GM23338 (cell line): Measurements from ENCODE around the gene TJAP1. TPM values are rescaled to one million over a fixed set of nuclear protein-coding genes. Genes with fewer than 3 reads are reported as not detected.

Experiments
- ATAC-seq: fragments of 200-7000 bp; cut with Tn5 transposase; 3 replicates; pipeline ENCODE4 v1.9.1; 2020
- DNase-seq: peaks from one replicate; pipeline ENCODE4 v3.0.0-alpha.2; 2015; ENCODE audit warnings: low spot score
- H2AFZ ChIP-seq: fragments of 200-600 bp; sonication (generic); 2 replicates; pipeline ENCODE4 v1.8.0; 2016; ENCODE audit warnings: antibody characterized with exemption, mild to moderate bottlenecking, moderate library complexity
- H3F3A ChIP-seq: fragments of 200-600 bp; sonication (generic); replicated peaks from 2 replicates; pipeline ENCODE4 v1.8.0; 2017; ENCODE audit warnings: antibody characterized with exemption, mixed run types, low read depth
- H3K27ac ChIP-seq: fragments of 200-600 bp; sonication (generic); 2 replicates; pipeline ENCODE4 v1.6.1; 2016; ENCODE audit warnings: low read depth
- H3K27me3 ChIP-seq: fragments of 200-600 bp; sonication (generic); 2 replicates; pipeline ENCODE4 v1.8.0; 2016; ENCODE audit warnings: mild to moderate bottlenecking, mixed run types, moderate library complexity; ENCODE audit not compliant: insufficient read depth
- H3K36me3 ChIP-seq: fragments of 200-600 bp; sonication (generic); 2 replicates; pipeline ENCODE4 v1.8.0; 2016; ENCODE audit warnings: mild to moderate bottlenecking; ENCODE audit not compliant: insufficient read depth
- H3K4me1 ChIP-seq: fragments of 200-600 bp; sonication (generic); 2 replicates; pipeline ENCODE4 v1.8.0; 2016; ENCODE audit warnings: mild to moderate bottlenecking, moderate library complexity; ENCODE audit not compliant: insufficient read depth
- H3K4me2 ChIP-seq: fragments of 200-600 bp; sonication (generic); 2 replicates; pipeline ENCODE4 v1.7.1; 2017; ENCODE audit warnings: mixed run types
- H3K4me3 ChIP-seq: fragments of 200-600 bp; sonication (generic); 2 replicates; pipeline ENCODE4 v1.6.1; 2016; ENCODE audit warnings: mixed run types
- H3K79me2 ChIP-seq: fragments of 200-600 bp; sonication (generic); replicated peaks from 2 replicates; pipeline ENCODE4 v1.8.0; 2017; ENCODE audit warnings: mild to moderate bottlenecking; ENCODE audit not compliant: insufficient read depth
- H3K9me2 ChIP-seq: fragments of 200-600 bp; sonication (generic); 2 replicates; pipeline ENCODE4 v1.8.0; 2017; ENCODE audit not compliant: insufficient read depth
- H4K20me1 ChIP-seq: fragments of 200-600 bp; sonication (generic); replicated peaks from 2 replicates; pipeline ENCODE4 v1.8.0; 2017; ENCODE audit warnings: mild to moderate bottlenecking; ENCODE audit not compliant: insufficient read depth
- H3K27ac Mint-ChIP-seq: 2 replicates; pipeline ENCODE4 v1.8.0; 2020; ENCODE audit warnings: inconsistent platforms, mild to moderate bottlenecking, moderate library complexity, mixed read lengths
- H3K27me3 Mint-ChIP-seq: 3 replicates; pipeline ENCODE4 v1.8.0; 2022; ENCODE audit warnings: low read depth, mild to moderate bottlenecking, moderate library complexity, mixed read lengths, inconsistent platforms; ENCODE audit not compliant: insufficient read depth, poor library complexity
- H3K36me3 Mint-ChIP-seq: 3 replicates; pipeline ENCODE4 v1.8.0; 2021; ENCODE audit warnings: low read depth, mild to moderate bottlenecking, inconsistent platforms, moderate library complexity, mixed read lengths
- H3K4me1 Mint-ChIP-seq: 3 replicates; pipeline ENCODE4 v1.8.0; 2020; ENCODE audit warnings: mild to moderate bottlenecking, inconsistent platforms, mixed read lengths
- H3K4me3 Mint-ChIP-seq: 3 replicates; pipeline ENCODE4 v1.8.0; 2021; ENCODE audit warnings: moderate library complexity, mild to moderate bottlenecking, inconsistent platforms, mixed read lengths
- H3K9me3 Mint-ChIP-seq: 3 replicates; pipeline ENCODE4 v1.8.0; 2020; ENCODE audit warnings: moderate library complexity, mild to moderate bottlenecking, inconsistent platforms, mixed read lengths
- CREB1 ChIP-seq: fragments of 250-450 bp; sonication (Bioruptor Pico); IDR thresholded peaks from 2 replicates; pipeline ENCODE4 v1.5.0; 2020; ENCODE audit warnings: low read depth, mild to moderate bottlenecking, moderate library complexity
- EZH2 ChIP-seq: fragments of 200-600 bp; sonication (generic); IDR thresholded peaks from one replicate; pipeline ENCODE4 v1.8.0; 2017; ENCODE audit warnings: antibody characterized with exemption, mild to moderate bottlenecking, low read depth; ENCODE audit not compliant: unreplicated experiment
- EZH2phosphoT487 ChIP-seq: fragments of 200-600 bp; sonication (generic); IDR thresholded peaks from one replicate; pipeline ENCODE4 v1.8.1; 2018; ENCODE audit warnings: antibody characterized with exemption; ENCODE audit not compliant: unreplicated experiment
- JUNB ChIP-seq: IDR thresholded peaks from one replicate; pipeline ENCODE4 v1.6.1; 2016; ENCODE audit warnings: antibody characterized with exemption; ENCODE audit not compliant: unreplicated experiment
- NANOG ChIP-seq: IDR thresholded peaks from 2 replicates; pipeline ENCODE4 v1.6.1; 2016; ENCODE audit warnings: antibody characterized with exemption, borderline replicate concordance
- STAT1 ChIP-seq: IDR thresholded peaks from one replicate; pipeline ENCODE4 v1.6.1; 2016; ENCODE audit warnings: antibody characterized with exemption; ENCODE audit not compliant: unreplicated experiment
- ZNF114 ChIP-seq: fragments of 250-450 bp; sonication (Bioruptor Pico); IDR thresholded peaks from 2 replicates; pipeline ENCODE4 v1.5.0; 2020; ENCODE audit warnings: mild to moderate bottlenecking, moderate library complexity
- ZNF331 ChIP-seq: fragments of 250-450 bp; sonication (Bioruptor Pico); IDR thresholded peaks from 2 replicates; pipeline ENCODE4 v1.5.0; 2020; ENCODE audit warnings: low read depth, mild to moderate bottlenecking, moderate library complexity
- polyA plus RNA-seq: library from polyadenylated mRNA; unstranded; fragments of >200 nt; fragmentation: Nextera tagmentation; extraction: Ambion mirVana; gene quantifications from 2 replicates; pipeline ENCODE4 v1.2.1, GENCODE V29; 2016
- total RNA-seq: library from RNA; depleted of rRNA; stranded (reverse); fragments of >200 nt; shearing (Covaris generic); gene quantifications from 2 replicates; pipeline ENCODE4 v1.2.3, GENCODE V29; 2014
- TF ChIP-seq, protein P1 (sequence below): fragments of 250-450 bp; sonication (Bioruptor Pico); IDR thresholded peaks from 2 replicates; pipeline ENCODE4 v1.5.0; 2020; ENCODE audit warnings: mild to moderate bottlenecking, moderate library complexity
- TF ChIP-seq, protein P2 (sequence below), 2 experiments: fragments of 200-600 bp in 1 of 2; sonication (generic) in 1 of 2; conservative IDR thresholded peaks; 2 replicates each; pipeline versions ENCODE4 v1.5.1 to v1.6.1; 2016 to 2017; ENCODE audit warnings: antibody characterized with exemption in 2 of 2, low read depth in 2 of 2, mild to moderate bottlenecking in 2 of 2, moderate library complexity in 1 of 2
- TF ChIP-seq, protein P3 (sequence below): IDR thresholded peaks from one replicate; pipeline ENCODE4 v1.6.1; 2018; ENCODE audit warnings: antibody characterized with exemption; ENCODE audit not compliant: unreplicated experiment
- TF ChIP-seq, protein P4 (sequence below): IDR thresholded peaks from 2 replicates; pipeline ENCODE4 v1.6.1; 2016; ENCODE audit warnings: antibody characterized with exemption

TJAP1 gene
- total and polyA plus RNA-seq, 2 experiments from 2014 or later: 17.6 to 34.3 TPM

DNA sequence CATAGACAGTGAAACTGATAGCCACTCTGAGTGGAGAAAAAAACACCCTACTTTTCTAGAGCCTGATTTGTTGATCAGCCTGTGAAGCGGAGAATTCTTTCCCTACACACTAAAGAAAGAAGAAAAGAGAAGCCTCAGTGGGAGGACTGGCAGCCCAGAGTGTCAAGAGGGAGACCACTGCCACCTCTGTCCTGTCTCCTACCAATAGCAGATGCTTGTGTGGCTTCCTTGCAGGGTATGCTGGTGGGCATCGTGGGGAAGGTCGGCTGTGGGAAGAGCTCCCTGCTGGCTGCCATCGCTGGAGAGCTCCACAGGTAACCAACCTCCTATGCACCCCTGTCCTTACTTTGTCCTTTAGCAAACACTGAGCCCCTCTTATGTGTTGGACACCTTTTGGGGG, 39.7 kb upstream of the TJAP1 start:
- Mint-ChIP-seq H3K27me3 (peaks cover 7% of the 10 kb centered on the region), H3K27ac (no peak overlapping the region)

More for the DNA sequence above, 39.7 kb upstream of the TJAP1 start:
- H3K36me3 Mint-ChIP-seq: peaks cover under 1% of the 10 kb centered on the region; the same call in 1 of the 3 replicates
- no peaks in the 10 kb centered on the region for H3K9me2 ChIP-seq
- H4K20me1 ChIP-seq: no peaks in the 10 kb centered on the region; the same call in 1 of the 2 replicates
- H3K4me3 Mint-ChIP-seq: no peak overlapping the region
- TF ChIP-seq EZH2 (no peak), JUNB (no peak), STAT1 (no peak), EZH2phosphoT487 (no peak), ZNF114 (no peak), NANOG (no peak), CREB1 (no peak), ZNF331 (no peak)
- TF ChIP-seq, protein P1, sequence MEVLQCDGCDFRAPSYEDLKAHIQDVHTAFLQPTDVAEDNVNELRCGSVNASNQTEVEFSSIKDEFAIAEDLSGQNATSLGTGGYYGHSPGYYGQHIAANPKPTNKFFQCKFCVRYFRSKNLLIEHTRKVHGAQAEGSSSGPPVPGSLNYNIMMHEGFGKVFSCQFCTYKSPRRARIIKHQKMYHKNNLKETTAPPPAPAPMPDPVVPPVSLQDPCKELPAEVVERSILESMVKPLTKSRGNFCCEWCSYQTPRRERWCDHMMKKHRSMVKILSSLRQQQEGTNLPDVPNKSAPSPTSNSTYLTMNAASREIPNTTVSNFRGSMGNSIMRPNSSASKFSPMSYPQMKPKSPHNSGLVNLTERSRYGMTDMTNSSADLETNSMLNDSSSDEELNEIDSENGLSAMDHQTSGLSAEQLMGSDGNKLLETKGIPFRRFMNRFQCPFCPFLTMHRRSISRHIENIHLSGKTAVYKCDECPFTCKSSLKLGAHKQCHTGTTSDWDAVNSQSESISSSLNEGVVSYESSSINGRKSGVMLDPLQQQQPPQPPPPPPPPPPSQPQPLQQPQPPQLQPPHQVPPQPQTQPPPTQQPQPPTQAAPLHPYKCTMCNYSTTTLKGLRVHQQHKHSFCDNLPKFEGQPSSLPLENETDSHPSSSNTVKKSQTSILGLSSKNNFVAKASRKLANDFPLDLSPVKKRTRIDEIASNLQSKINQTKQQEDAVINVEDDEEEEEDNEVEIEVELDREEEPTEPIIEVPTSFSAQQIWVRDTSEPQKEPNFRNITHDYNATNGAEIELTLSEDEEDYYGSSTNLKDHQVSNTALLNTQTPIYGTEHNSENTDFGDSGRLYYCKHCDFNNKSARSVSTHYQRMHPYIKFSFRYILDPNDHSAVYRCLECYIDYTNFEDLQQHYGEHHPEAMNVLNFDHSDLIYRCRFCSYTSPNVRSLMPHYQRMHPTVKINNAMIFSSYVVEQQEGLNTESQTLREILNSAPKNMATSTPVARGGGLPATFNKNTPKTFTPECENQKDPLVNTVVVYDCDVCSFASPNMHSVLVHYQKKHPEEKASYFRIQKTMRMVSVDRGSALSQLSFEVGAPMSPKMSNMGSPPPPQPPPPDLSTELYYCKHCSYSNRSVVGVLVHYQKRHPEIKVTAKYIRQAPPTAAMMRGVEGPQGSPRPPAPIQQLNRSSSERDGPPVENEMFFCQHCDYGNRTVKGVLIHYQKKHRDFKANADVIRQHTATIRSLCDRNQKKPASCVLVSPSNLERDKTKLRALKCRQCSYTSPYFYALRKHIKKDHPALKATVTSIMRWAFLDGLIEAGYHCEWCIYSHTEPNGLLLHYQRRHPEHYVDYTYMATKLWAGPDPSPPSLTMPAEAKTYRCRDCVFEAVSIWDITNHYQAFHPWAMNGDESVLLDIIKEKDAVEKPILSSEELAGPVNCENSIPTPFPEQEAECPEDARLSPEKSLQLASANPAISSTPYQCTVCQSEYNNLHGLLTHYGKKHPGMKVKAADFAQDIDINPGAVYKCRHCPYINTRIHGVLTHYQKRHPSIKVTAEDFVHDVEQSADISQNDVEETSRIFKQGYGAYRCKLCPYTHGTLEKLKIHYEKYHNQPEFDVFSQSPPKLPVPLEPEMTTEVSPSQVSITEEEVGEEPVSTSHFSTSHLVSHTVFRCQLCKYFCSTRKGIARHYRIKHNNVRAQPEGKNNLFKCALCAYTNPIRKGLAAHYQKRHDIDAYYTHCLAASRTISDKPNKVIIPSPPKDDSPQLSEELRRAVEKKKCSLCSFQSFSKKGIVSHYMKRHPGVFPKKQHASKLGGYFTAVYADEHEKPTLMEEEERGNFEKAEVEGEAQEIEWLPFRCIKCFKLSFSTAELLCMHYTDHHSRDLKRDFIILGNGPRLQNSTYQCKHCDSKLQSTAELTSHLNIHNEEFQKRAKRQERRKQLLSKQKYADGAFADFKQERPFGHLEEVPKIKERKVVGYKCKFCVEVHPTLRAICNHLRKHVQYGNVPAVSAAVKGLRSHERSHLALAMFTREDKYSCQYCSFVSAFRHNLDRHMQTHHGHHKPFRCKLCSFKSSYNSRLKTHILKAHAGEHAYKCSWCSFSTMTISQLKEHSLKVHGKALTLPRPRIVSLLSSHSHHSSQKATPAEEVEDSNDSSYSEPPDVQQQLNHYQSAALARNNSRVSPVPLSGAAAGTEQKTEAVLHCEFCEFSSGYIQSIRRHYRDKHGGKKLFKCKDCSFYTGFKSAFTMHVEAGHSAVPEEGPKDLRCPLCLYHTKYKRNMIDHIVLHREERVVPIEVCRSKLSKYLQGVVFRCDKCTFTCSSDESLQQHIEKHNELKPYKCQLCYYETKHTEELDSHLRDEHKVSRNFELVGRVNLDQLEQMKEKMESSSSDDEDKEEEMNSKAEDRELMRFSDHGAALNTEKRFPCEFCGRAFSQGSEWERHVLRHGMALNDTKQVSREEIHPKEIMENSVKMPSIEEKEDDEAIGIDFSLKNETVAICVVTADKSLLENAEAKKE (CRISPR knock-in tag): no peak
- TF ChIP-seq, protein P2, sequence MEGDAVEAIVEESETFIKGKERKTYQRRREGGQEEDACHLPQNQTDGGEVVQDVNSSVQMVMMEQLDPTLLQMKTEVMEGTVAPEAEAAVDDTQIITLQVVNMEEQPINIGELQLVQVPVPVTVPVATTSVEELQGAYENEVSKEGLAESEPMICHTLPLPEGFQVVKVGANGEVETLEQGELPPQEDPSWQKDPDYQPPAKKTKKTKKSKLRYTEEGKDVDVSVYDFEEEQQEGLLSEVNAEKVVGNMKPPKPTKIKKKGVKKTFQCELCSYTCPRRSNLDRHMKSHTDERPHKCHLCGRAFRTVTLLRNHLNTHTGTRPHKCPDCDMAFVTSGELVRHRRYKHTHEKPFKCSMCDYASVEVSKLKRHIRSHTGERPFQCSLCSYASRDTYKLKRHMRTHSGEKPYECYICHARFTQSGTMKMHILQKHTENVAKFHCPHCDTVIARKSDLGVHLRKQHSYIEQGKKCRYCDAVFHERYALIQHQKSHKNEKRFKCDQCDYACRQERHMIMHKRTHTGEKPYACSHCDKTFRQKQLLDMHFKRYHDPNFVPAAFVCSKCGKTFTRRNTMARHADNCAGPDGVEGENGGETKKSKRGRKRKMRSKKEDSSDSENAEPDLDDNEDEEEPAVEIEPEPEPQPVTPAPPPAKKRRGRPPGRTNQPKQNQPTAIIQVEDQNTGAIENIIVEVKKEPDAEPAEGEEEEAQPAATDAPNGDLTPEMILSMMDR (conservative IDR thresholded peaks at IDR 0.05; ENCODE audit: low read depth in 2 of 2): no peak
- TF ChIP-seq, protein P3, sequence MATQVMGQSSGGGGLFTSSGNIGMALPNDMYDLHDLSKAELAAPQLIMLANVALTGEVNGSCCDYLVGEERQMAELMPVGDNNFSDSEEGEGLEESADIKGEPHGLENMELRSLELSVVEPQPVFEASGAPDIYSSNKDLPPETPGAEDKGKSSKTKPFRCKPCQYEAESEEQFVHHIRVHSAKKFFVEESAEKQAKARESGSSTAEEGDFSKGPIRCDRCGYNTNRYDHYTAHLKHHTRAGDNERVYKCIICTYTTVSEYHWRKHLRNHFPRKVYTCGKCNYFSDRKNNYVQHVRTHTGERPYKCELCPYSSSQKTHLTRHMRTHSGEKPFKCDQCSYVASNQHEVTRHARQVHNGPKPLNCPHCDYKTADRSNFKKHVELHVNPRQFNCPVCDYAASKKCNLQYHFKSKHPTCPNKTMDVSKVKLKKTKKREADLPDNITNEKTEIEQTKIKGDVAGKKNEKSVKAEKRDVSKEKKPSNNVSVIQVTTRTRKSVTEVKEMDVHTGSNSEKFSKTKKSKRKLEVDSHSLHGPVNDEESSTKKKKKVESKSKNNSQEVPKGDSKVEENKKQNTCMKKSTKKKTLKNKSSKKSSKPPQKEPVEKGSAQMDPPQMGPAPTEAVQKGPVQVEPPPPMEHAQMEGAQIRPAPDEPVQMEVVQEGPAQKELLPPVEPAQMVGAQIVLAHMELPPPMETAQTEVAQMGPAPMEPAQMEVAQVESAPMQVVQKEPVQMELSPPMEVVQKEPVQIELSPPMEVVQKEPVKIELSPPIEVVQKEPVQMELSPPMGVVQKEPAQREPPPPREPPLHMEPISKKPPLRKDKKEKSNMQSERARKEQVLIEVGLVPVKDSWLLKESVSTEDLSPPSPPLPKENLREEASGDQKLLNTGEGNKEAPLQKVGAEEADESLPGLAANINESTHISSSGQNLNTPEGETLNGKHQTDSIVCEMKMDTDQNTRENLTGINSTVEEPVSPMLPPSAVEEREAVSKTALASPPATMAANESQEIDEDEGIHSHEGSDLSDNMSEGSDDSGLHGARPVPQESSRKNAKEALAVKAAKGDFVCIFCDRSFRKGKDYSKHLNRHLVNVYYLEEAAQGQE: no peak
- TF ChIP-seq, protein P4, sequence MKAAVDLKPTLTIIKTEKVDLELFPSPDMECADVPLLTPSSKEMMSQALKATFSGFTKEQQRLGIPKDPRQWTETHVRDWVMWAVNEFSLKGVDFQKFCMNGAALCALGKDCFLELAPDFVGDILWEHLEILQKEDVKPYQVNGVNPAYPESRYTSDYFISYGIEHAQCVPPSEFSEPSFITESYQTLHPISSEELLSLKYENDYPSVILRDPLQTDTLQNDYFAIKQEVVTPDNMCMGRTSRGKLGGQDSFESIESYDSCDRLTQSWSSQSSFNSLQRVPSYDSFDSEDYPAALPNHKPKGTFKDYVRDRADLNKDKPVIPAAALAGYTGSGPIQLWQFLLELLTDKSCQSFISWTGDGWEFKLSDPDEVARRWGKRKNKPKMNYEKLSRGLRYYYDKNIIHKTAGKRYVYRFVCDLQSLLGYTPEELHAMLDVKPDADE: no peak
- H3K27me3 ChIP-seq: no peaks in the 10 kb centered on the region
- no peak overlapping the region for H3K4me2 ChIP-seq
- no peak overlapping the region for H3K27ac ChIP-seq
- no peak for DNase-seq
- H3K79me2 ChIP-seq: no peaks in the 10 kb centered on the region
- no peaks in the 10 kb centered on the region for H3K4me1 Mint-ChIP-seq
- H3K4me3 ChIP-seq: no peak overlapping the region
- ATAC-seq: no peak
- H3F3A ChIP-seq: no peaks in the 10 kb centered on the region
- H2AFZ ChIP-seq: no peak overlapping the region
- no peaks in the 10 kb centered on the region for H3K9me3 Mint-ChIP-seq
- no peaks in the 10 kb centered on the region for H3K4me1 ChIP-seq
- H3K36me3 ChIP-seq: no peaks in the 10 kb centered on the region
